Body of pancreas (tissue), 4 donors: Measurements from ENCODE around the gene ARL17A.
"Not testable (repeated sequence)": the region's sequence is repeated elsewhere in the genome, so short reads cannot be mapped to it uniquely, and the experiment has no call there.

ENCODE experiments used
- POLR2A ChIP-seq, 3 donors: fragments of 450-650 bp; IDR thresholded peaks; one replicate each; pipeline ENCODE4 v1.6.1; 2016; ENCODE audit warnings: antibody characterized with exemption in 3 of 3, mild to moderate bottlenecking in 2 of 3
- TF ChIP-seq, protein P1 (sequence below), 7 experiments: fragments of 450-650 bp in 4 of 7; fragments of 200-600 bp in 3 of 7; sonication (generic) in 3 of 7; IDR thresholded peaks; one replicate each; pipeline ENCODE4 v1.5.1; 2016 to 2019; ENCODE audit warnings: antibody characterized with exemption in 7 of 7

DNA sequence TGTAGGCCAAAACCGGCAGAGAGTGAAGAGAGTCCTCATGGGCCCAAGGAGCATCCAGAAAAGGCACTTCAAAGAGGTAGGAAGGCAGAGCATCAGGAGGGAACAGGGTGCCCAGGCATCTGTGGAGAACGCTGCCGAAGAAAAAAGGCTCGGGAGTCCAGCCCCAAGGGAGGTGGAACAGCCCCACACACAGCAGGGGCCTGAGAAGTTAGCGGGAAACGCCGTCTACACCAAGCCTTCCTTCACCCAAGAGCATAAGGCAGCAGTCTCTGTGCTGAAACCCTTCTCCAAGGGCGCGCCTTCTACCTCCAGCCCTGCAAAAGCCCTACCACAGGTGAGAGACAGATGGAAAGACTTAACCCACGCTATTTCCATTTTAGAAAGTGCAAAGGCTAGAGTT, 30.9 kb downstream of the ARL17A start:
- TF ChIP-seq, protein P1, sequence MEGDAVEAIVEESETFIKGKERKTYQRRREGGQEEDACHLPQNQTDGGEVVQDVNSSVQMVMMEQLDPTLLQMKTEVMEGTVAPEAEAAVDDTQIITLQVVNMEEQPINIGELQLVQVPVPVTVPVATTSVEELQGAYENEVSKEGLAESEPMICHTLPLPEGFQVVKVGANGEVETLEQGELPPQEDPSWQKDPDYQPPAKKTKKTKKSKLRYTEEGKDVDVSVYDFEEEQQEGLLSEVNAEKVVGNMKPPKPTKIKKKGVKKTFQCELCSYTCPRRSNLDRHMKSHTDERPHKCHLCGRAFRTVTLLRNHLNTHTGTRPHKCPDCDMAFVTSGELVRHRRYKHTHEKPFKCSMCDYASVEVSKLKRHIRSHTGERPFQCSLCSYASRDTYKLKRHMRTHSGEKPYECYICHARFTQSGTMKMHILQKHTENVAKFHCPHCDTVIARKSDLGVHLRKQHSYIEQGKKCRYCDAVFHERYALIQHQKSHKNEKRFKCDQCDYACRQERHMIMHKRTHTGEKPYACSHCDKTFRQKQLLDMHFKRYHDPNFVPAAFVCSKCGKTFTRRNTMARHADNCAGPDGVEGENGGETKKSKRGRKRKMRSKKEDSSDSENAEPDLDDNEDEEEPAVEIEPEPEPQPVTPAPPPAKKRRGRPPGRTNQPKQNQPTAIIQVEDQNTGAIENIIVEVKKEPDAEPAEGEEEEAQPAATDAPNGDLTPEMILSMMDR (IDR thresholded peaks at IDR 0.05) = not testable (repeated sequence)
- not testable (repeated sequence) for TF ChIP-seq POLR2A (IDR thresholded peaks at IDR 0.05)
